Skeletal muscle satellite cell (primary cell): ENCODE measurements around the gene IP6K3.

Experiments
- H3K27me3 ChIP-seq: 2 replicates; pipeline ENCODE4 v1.7.0; 2013; ENCODE audit warnings: low read length; ENCODE audit not compliant: control insufficient read depth, insufficient read depth
- H3K36me3 ChIP-seq: 2 replicates; pipeline ENCODE4 v1.7.0; 2013; ENCODE audit warnings: mild to moderate bottlenecking, control low read depth, low read length; ENCODE audit not compliant: insufficient read depth
- H3K4me1 ChIP-seq: 2 replicates; pipeline ENCODE4 v1.7.0; 2013; ENCODE audit warnings: low read length; ENCODE audit not compliant: control insufficient read depth, insufficient read depth
- H3K4me2 ChIP-seq: 2 replicates; pipeline ENCODE4 v1.7.0; 2013; ENCODE audit warnings: mild to moderate bottlenecking, low read length
- H3K4me3 ChIP-seq: 2 replicates; pipeline ENCODE4 v1.7.0; 2013; ENCODE audit warnings: low read length
- H3K9ac ChIP-seq: 2 replicates; pipeline ENCODE4 v1.7.0; 2013; ENCODE audit warnings: mild to moderate bottlenecking, low read depth, low read length, moderate library complexity
- H3K9me3 ChIP-seq: replicated peaks from 2 replicates; pipeline ENCODE4 v1.7.0; 2013; ENCODE audit warnings: mild to moderate bottlenecking, control low read depth, low read length

The IP6K3 gene

GRCh38 chr6:33688451-33689147, 58.1 kb downstream of the IP6K3 start:
- Histone ChIP-seq H3K4me1 (peaks cover 23% of the 10 kb centered on the region), H3K4me3 (no peak overlapping the region), H3K36me3 (peaks cover 88% of the 10 kb centered on the region)

GRCh38 chr6:33688006-33688405, 58.7 kb downstream of the IP6K3 start:
- no peak overlapping the region for H3K4me3 ChIP-seq
- peaks cover 23% of the 10 kb centered on the region for H3K4me1 ChIP-seq
- no peak overlapping the region for H3K9ac ChIP-seq
- H3K9me3 ChIP-seq, result no peaks in the 10 kb centered on the region
- H3K27me3 ChIP-seq, result no peaks in the 10 kb centered on the region
- no peak overlapping the region for H3K4me2 ChIP-seq
- H3K36me3 ChIP-seq, result peaks cover 88% of the 10 kb centered on the region

More at GRCh38 chr6:33688451-33689147, 58.1 kb downstream of the IP6K3 start:
- Histone ChIP-seq H3K4me2 (no peak overlapping the region), H3K9ac (no peak overlapping the region), H3K9me3 (no peaks in the 10 kb centered on the region), H3K27me3 (no peaks in the 10 kb centered on the region)

GRCh38 chr6:33686981-33687975, 59.4 kb downstream of the IP6K3 start:
- peaks cover 89% of the 10 kb centered on the region for H3K36me3 ChIP-seq
- no peak overlapping the region for H3K4me2 ChIP-seq
- H3K4me1 ChIP-seq, result peaks cover 18% of the 10 kb centered on the region
- H3K9me3 ChIP-seq, result no peaks in the 10 kb centered on the region
- no peaks in the 10 kb centered on the region for H3K27me3 ChIP-seq
- H3K4me3 ChIP-seq, result no peak overlapping the region
- H3K9ac ChIP-seq, result no peak overlapping the region

GRCh38 chr6:33686225-33686924, 60.3 kb downstream of the IP6K3 start:
- no peaks in the 10 kb centered on the region for H3K9me3 ChIP-seq
- no peaks in the 10 kb centered on the region for H3K27me3 ChIP-seq
- H3K4me2 ChIP-seq, result no peak overlapping the region
- H3K36me3 ChIP-seq, result peaks cover 85% of the 10 kb centered on the region
- H3K4me1 ChIP-seq, result peaks cover 10% of the 10 kb centered on the region
- no peak overlapping the region for H3K9ac ChIP-seq
- H3K4me3 ChIP-seq, result no peak overlapping the region

- peaks cover 10% of the 10 kb centered on the region for H3K4me1 ChIP-seq
- H3K4me2 ChIP-seq, result no peak overlapping the region
- peaks cover 82% of the 10 kb centered on the region for H3K36me3 ChIP-seq
- H3K9ac ChIP-seq, result no peak overlapping the region
- no peaks in the 10 kb centered on the region for H3K27me3 ChIP-seq
- no peaks in the 10 kb centered on the region for H3K9me3 ChIP-seq
- no peak overlapping the region for H3K4me3 ChIP-seq
Observed at GRCh38 chr6:33685411-33686224, 61.1 kb downstream of the IP6K3 start.

- H3K36me3 ChIP-seq, result peaks cover 82% of the 10 kb centered on the region
- no peak overlapping the region for H3K4me2 ChIP-seq
- peaks cover 10% of the 10 kb centered on the region for H3K4me1 ChIP-seq
- H3K27me3 ChIP-seq, result no peaks in the 10 kb centered on the region
- H3K9ac ChIP-seq, result no peak overlapping the region
- H3K9me3 ChIP-seq, result no peaks in the 10 kb centered on the region
- no peak overlapping the region for H3K4me3 ChIP-seq
Observed at GRCh38 chr6:33684983-33685382, 61.7 kb downstream of the IP6K3 start.

- Histone ChIP-seq H3K4me3 (no peak overlapping the region), H3K4me2 (no peak overlapping the region), H3K27me3 (no peaks in the 10 kb centered on the region), H3K9ac (no peak overlapping the region), H3K4me1 (peaks cover 10% of the 10 kb centered on the region), H3K36me3 (peaks cover 81% of the 10 kb centered on the region), H3K9me3 (no peaks in the 10 kb centered on the region)
Observed at GRCh38 chr6:33684428-33684896, 62.2 kb downstream of the IP6K3 start.

GRCh38 chr6:33683576-33684427, 62.9 kb downstream of the IP6K3 start:
- H3K36me3 ChIP-seq, result peaks cover 79% of the 10 kb centered on the region

GRCh38 chr6:33683051-33683571, 63.6 kb downstream of the IP6K3 start:
- no peaks in the 10 kb centered on the region for H3K27me3 ChIP-seq
- no peak overlapping the region for H3K4me3 ChIP-seq
- no peak overlapping the region for H3K4me2 ChIP-seq
- H3K4me1 ChIP-seq, result peaks cover 10% of the 10 kb centered on the region
- H3K9ac ChIP-seq, result no peak overlapping the region
- peaks cover 77% of the 10 kb centered on the region for H3K36me3 ChIP-seq
- no peaks in the 10 kb centered on the region for H3K9me3 ChIP-seq

More at GRCh38 chr6:33683576-33684427, 62.9 kb downstream of the IP6K3 start:
- H3K27me3 ChIP-seq, result no peaks in the 10 kb centered on the region
- H3K4me2 ChIP-seq, result no peak overlapping the region
- no peak overlapping the region for H3K4me3 ChIP-seq
- H3K9me3 ChIP-seq, result no peaks in the 10 kb centered on the region
- H3K4me1 ChIP-seq, result peaks cover 10% of the 10 kb centered on the region
- H3K9ac ChIP-seq, result no peak overlapping the region

- H3K27me3 ChIP-seq, result no peaks in the 10 kb centered on the region
- no peak overlapping the region for H3K4me2 ChIP-seq
- no peak overlapping the region for H3K9ac ChIP-seq
- no peaks in the 10 kb centered on the region for H3K9me3 ChIP-seq
- no peak overlapping the region for H3K4me3 ChIP-seq
- H3K36me3 ChIP-seq, result peaks cover 80% of the 10 kb centered on the region
- peaks cover 13% of the 10 kb centered on the region for H3K4me1 ChIP-seq
Observed at GRCh38 chr6:33682341-33682740, 64.4 kb downstream of the IP6K3 start.
